Amygdala (tissue), 56 donors: ENCODE results near the gene ZC3H12C.
"Not testable (repeated sequence)": the region's sequence is repeated elsewhere in the genome, so short reads cannot be mapped to it uniquely, and the experiment has no call there.

Source experiments
- DNase-seq, 56 donors: peaks; one replicate each; lab custom pipeline; 2025; lab: John Stamatoyannopoulos, UW

Gene ZC3H12C

DNA sequence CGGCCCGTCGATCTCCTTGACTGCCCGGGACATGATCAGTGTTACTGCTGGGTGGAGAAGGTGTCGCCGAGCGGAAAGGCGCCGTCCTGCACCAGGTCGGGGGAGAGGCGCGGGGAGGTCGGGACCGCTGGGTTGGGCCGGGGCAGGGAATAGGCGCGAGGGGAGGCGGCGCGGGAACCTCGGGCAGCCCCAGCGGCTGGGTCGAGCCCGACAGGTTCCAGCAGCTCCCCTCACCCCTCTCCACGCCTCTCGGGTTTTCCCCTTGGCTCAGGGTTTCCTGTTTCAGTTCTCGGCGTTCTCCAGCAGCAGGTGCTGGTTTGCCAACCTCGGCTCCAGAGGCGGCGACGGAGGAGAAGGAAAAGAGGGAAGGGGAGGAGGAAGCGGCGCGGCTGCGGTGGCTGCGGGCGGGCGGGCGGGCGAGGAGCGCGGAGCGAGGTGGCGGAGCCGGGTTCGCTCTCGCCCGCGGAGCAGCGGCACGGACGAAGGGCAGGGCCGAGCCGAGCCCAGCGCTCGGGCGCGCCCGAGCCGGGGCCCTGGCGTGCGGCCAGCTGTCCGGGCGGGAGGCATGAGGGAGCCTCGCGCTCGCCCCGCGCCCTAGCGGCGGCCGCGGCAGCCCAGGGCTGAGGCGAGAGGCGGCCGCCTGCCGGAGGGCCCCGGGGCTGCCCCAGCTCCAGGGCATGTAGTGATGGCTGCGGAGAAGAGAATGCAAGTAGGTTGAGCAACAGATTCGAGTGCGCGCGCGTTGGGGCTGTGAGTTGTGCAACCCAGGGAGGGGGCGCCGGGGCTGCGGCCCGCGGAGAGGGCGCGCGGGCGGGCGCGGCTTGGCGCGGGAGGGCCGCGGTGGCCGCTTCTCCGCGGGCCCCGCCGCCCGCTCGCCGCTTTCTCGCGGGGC lies at the start of gene ZC3H12C:
Gene ZC3H12C (plus strand): TSS at position 878 of the 892 bp plus-strand sequence. CDS start 20 bp downstream, outside the sequence.
- peak in 52 of 56 donors; percentile 31 to 89 (median 76) for DNase-seq

DNA sequence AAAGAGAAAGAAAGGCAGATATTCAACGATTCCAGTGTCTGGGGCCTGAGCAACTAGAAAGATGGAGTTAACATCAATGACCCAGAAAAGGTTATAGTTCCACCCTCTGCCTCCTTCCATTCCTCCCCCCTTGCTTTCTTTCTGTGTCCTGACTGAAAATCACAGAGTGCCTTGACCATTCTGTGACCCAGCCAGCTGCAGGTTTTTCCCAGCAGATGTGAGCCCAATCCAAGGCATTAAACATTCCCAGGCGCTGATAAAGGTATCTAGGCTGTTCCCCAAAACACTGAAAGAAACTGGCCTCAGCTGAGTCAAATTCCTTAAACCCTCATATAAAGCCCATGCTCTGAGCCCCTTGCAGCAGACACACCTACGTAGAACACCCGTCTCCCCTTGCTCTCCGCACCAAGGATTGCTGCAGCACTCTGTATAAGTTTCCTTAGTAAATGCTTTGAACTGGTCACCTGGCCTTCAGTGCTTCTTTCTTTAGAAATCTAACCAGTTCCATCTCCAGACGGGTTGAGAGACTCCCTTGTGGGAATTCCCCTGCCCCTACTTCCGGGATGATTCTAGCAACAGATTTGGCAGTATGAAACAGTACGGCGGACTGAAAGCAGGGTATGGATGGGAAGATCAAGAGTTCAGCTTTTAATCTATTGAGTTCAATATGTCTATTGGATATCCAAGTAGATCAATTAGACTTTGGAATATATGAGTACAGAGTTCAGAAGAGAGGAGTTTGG lies 48.8 kb upstream of the ZC3H12C start:
- no peak for DNase-seq

DNA sequence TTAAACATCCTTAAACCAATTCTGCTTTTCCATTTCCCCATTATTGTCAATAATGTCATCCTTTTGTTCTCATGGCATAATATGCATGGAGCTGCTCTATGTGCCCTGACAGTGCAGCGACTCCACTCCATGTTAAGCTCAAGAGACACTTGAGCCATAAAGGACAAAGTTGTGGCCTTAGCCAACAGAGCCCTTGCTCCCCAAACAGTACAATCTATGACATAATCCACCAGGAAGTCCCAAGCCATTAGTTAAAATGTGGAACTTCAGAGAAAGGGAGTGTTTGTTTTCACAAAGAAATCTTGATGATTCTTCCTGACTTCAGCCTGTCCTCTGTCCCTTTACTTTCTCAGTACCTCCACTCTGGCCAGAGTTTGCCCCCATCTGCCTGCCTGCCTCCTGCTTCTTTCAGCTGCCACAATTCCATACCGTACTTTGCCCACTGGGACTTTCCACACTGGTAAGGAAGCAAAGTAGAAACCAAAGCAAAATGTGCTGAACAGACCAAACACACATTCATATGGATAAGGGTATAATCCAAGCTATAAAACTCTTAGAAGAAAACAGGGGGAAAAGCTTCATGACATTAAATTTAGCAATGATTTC lies 46.3 kb upstream of the ZC3H12C start:
- no peak for DNase-seq

GRCh38 chr11:110049501-110050200 lies 43.5 kb upstream of the ZC3H12C start:
- DNase-seq: no peak

- DNase-seq: no peak
These were observed 43.0 kb upstream of the ZC3H12C start for GRCh38 chr11:110050201-110050506.

DNA sequence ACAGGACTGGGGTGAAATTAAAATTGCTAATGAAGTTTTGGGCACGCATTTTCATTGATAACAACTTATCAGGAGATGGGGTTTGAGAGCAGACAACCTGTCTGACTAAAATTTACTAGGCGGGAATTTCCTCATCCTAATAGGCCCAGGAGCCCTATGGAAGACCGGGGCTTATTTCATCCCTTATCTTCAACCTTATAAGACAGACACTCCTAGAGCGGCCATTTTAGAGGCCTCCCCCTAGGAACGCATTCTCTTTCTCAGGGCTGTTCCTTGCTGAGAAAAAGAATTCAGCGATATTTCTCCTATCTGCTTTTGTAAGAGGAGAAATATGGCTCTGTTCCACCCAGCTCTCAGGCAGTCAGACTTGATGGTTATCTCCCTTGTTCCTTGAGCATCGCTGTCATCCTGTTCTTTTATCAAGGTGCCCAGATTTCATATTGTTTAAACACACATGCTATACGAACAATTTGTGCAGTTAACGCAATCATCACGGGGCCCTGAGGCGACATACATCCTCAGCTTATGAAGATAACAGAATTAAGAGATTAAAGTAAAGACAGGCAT lies 39.3 kb upstream of the ZC3H12C start:
- no peak for DNase-seq

GRCh38 chr11:110056956-110057355 lies 36.2 kb upstream of the ZC3H12C start:
- no peak for DNase-seq

- DNase-seq: no peak
These were observed 33.3 kb upstream of the ZC3H12C start for GRCh38 chr11:110059706-110060463.

GRCh38 chr11:110061296-110061695 lies 31.9 kb upstream of the ZC3H12C start:
- DNase-seq: no peak

DNA sequence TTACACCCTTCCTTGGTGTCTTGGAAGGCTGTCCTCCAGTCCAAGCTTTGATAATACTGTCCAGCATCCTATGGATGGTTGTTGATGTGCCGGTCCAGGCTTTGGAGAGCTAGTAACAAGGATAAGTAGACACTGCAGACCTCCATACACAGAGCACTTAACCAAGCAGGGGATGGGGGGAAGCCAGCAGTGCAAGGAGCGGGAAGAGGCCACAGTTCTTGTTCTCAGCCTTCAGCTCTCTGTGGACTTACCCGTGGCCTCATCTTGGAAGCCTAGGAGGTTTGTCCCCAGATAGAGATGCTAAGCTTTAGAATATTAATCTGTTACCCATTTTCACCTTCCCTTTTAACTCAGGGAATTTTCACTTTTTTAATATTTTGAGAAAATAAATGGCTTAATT lies 30.9 kb upstream of the ZC3H12C start:
- DNase-seq: no peak

- no peak for DNase-seq
These were observed 28.0 kb upstream of the ZC3H12C start for GRCh38 chr11:110065189-110065588.

- not testable (repeated sequence) for DNase-seq
These were observed 25.2 kb upstream of the ZC3H12C start for GRCh38 chr11:110068001-110068400.

- DNase-seq: peak in 2 of 56 donors; percentile 42 to 55
These were observed 23.9 kb upstream of the ZC3H12C start for GRCh38 chr11:110069158-110069737.

GRCh38 chr11:110070176-110070575 lies 23.0 kb upstream of the ZC3H12C start:
- no peak for DNase-seq

DNA sequence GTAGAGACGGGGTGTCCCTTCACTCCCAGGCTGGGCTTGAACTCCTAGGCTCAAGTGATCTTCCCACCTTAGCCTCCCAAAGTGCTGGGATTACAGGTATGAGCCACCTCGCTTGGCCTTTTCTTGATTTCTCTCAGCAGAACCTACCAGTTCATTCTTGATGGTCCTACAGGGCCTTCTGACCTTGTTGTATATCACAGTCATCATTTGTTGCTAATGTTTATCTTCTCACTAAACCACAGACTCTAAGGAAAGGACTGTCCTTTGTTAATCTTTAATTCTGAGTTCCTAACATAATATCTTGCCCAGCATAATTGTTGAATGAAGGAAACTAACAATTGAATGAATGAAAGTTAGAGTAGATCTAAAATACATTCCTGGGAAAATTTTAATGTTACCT lies 22.0 kb upstream of the ZC3H12C start:
- DNase-seq: no peak

GRCh38 chr11:110072930-110073329 lies 20.3 kb upstream of the ZC3H12C start:
- DNase-seq: no peak

DNA sequence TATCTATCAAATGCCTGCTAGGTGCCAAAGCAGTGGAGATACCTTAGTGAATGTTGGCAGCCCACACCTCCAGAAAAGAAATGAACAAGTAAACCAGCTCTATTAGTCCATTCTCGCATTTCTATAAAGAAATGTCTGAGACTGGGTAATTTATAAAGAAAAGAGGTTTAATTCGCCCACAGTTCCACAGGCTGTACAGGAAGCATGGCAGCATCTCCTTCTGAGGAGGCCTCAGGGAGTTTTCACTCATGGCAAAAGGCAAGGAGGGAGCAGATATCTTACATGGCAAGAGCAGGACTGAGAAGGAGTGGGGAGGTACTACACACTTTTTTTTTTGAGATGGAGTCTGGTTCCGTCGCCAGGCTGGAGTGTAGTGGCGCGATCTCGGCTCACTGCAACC lies 18.7 kb upstream of the ZC3H12C start:
- DNase-seq: no peak

- no peak for DNase-seq
These were observed 17.9 kb upstream of the ZC3H12C start for GRCh38 chr11:110075105-110075846.

- no peak for DNase-seq
These were observed 17.4 kb upstream of the ZC3H12C start for GRCh38 chr11:110075847-110076208.
